Activated B cell treated with CpG ODN at 0.5 μM for 24 hours (primary cell): ENCODE data around the gene ACSL4. TPM values are rescaled to one million over a fixed set of nuclear protein-coding genes. Genes with fewer than 3 reads are reported as not detected.

Experiments used
- ATAC-seq: fragments of 200-7000 bp; cut with Tn5 transposase; one replicate; pipeline ENCODE4 v1.10.0; 2021; ENCODE audit warnings: low read depth, mild to moderate bottlenecking, moderate library complexity
- CTCF ChIA-PET: fragments of 350-600 bp; sonication (Branson Sonifier 250); formaldehyde crosslinking; loops from one replicate; lab custom pipeline; 2021; ENCODE audit warnings: antibody characterized with exemption; lab: Charles Lee
- POLR2A ChIA-PET: fragments of 350-600 bp; sonication (Branson Sonifier 250); formaldehyde crosslinking; loops from one replicate; lab custom pipeline; 2021; ENCODE audit warnings: antibody characterized with exemption; lab: Charles Lee
- DNase-seq: peaks from one replicate; pipeline ENCODE4 v3.0.0; 2022
- H3K27ac Mint-ChIP-seq: one replicate; pipeline ENCODE4 v1.8.0; 2020; ENCODE audit warnings: mixed read lengths
- H3K27me3 Mint-ChIP-seq: one replicate; pipeline ENCODE4 v1.8.0; 2021; ENCODE audit warnings: mixed read lengths
- H3K36me3 Mint-ChIP-seq: one replicate; pipeline ENCODE4 v1.8.0; 2021; ENCODE audit warnings: low read depth, mixed read lengths
- H3K4me1 Mint-ChIP-seq: one replicate; pipeline ENCODE4 v1.8.0; 2021; ENCODE audit warnings: mixed read lengths
- H3K4me3 Mint-ChIP-seq: one replicate; pipeline ENCODE4 v1.8.0; 2020; ENCODE audit warnings: mild to moderate bottlenecking, mixed read lengths
- H3K9me3 Mint-ChIP-seq: one replicate; pipeline ENCODE4 v1.8.0; 2020; ENCODE audit warnings: mixed read lengths
- CTCF ChIP-seq: fragments of 200-600 bp; IDR thresholded peaks from one replicate; pipeline ENCODE4 v1.8.0; 2022; ENCODE audit warnings: antibody characterized with exemption, mild to moderate bottlenecking
- intact Hi-C: fragments of 100-400 bp; cut with micrococcal nuclease; formaldehyde crosslinking; loops from one replicate; pipeline ENCODE4 v1.15.1; 2024
- total RNA-seq: library from RNA; stranded (reverse); gene quantifications from 2 replicates; pipeline ENCODE4 v1.2.3, GENCODE V29; 2022

ACSL4 gene
- total RNA-seq, 1 donor from 2014 or later: 55.2 TPM

- ChIA-PET CTCF (interaction anchor here (0.6 to 1.9 kb wide), 3 partner anchors 8 to 138 kb away, joined by 3 to 9 read pairs (median 3); no protein-coding TSS in a partner anchor), POLR2A (interaction anchor here (0.5 to 0.8 kb wide), 2 partner anchors 8 to 13 kb away, joined by 3 read pairs; no protein-coding TSS in a partner anchor)
- intact Hi-C loops: no loop called here
- TF ChIP-seq CTCF: no peak
- H3K36me3 Mint-ChIP-seq: peaks cover 6% of the 10 kb centered on the region
- peak overlapping the region; percentile 18 for H3K27ac Mint-ChIP-seq
- H3K4me3 Mint-ChIP-seq: no peak overlapping the region
- H3K9me3 Mint-ChIP-seq: no peaks in the 10 kb centered on the region
- H3K27me3 Mint-ChIP-seq: no peaks in the 10 kb centered on the region
- H3K4me1 Mint-ChIP-seq: peaks cover 41% of the 10 kb centered on the region
- DNase-seq: no peak
- ATAC-seq: no peak
These were observed 13.8 kb downstream of the ACSL4 start for GRCh38 chrX:109719264-109719663.

GRCh38 chrX:109716431-109717028 is 16.5 kb downstream of the ACSL4 start:
- Mint-ChIP-seq H3K4me1 (peaks cover 34% of the 10 kb centered on the region), H3K4me3 (no peak overlapping the region), H3K36me3 (peaks cover 8% of the 10 kb centered on the region), H3K27ac (no peak overlapping the region), H3K9me3 (no peaks in the 10 kb centered on the region), H3K27me3 (no peaks in the 10 kb centered on the region)
- TF ChIP-seq CTCF: no peak
- intact Hi-C loops: no loop called here
- no peak for DNase-seq
- no peak for ATAC-seq
- ChIA-PET CTCF (interaction anchor here (1.3 to 5.9 kb wide), 2 partner anchors 141 to 175 kb away, joined by 3 to 112 read pairs; no protein-coding TSS in a partner anchor), POLR2A (no interaction called here)

GRCh38 chrX:109714340-109714958 is 18.6 kb downstream of the ACSL4 start:
- Mint-ChIP-seq H3K4me3 (no peak overlapping the region), H3K27me3 (no peaks in the 10 kb centered on the region), H3K4me1 (peaks cover 30% of the 10 kb centered on the region), H3K36me3 (peaks cover 8% of the 10 kb centered on the region), H3K27ac (no peak overlapping the region), H3K9me3 (no peaks in the 10 kb centered on the region)
- intact Hi-C loops: no loop called here
- no peak for DNase-seq
- no peak for TF ChIP-seq CTCF
- ChIA-PET CTCF (interaction anchor here (2.3 to 5.9 kb wide), 3 partner anchors 143 to 433 kb away, joined by 18 to 112 read pairs (median 54); no protein-coding TSS in a partner anchor), POLR2A (no interaction called here)
- no peak for ATAC-seq

- H3K27ac Mint-ChIP-seq: no peak overlapping the region
- H3K36me3 Mint-ChIP-seq: peaks cover 5% of the 10 kb centered on the region
- H3K27me3 Mint-ChIP-seq: no peaks in the 10 kb centered on the region
- no peak overlapping the region for H3K4me3 Mint-ChIP-seq
- ChIA-PET CTCF (interaction anchor here (1.0 to 4.8 kb wide), 3 partner anchors 147 to 179 kb away, joined by 5 to 54 read pairs (median 12); no protein-coding TSS in a partner anchor), POLR2A (no interaction called here)
- no peak for TF ChIP-seq CTCF
- no peak for DNase-seq
- intact Hi-C loops: no loop called here
- H3K9me3 Mint-ChIP-seq: no peaks in the 10 kb centered on the region
- peaks cover 46% of the 10 kb centered on the region for H3K4me1 Mint-ChIP-seq
- ATAC-seq: no peak
These were observed 22.9 kb downstream of the ACSL4 start for GRCh38 chrX:109710181-109710580.

DNA sequence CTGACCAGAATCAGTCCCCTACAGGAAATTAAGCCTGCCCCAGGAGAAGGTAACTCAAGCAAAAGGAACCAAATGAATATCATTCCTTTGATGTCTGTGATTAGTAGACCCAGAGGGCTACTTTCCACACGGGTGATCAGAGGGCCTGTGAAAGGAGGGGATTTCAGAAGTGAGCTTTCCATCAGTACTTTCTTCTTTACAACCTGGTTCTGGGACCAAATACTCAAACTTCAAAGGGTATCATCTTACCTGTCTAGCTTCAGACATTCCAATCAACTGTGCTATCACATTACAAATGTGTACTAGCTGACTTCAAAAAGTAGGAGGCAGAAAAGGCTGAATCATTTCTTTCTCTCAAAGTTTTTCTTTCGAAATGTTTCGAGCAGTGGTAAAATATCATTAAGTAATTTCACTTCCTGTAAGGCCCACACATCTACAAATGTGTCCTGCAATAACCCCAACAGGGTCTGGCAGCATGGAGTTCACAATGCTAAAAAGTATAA is 23.9 kb downstream of the ACSL4 start:
- ChIA-PET POLR2A (no interaction called here), CTCF (interaction anchor here (1.0 to 1.8 kb wide), 3 partner anchors 50 to 223 kb away, joined by 3 to 12 read pairs (median 5); no protein-coding TSS in a partner anchor)
- peaks cover 7% of the 10 kb centered on the region for H3K36me3 Mint-ChIP-seq
- intact Hi-C loops: loop anchor here (1.0 to 10.0 kb wide), 5 partner anchors 24 to 296 kb away; partner anchors contain the start of genes ACSL4, GUCY2F, NXT2 and TMEM164
- H3K27ac Mint-ChIP-seq: peak overlapping the region; percentile 67
- DNase-seq (no peak), ATAC-seq (peak; percentile 69)
- TF ChIP-seq CTCF: no peak
- H3K4me3 Mint-ChIP-seq: peak overlapping the region; percentile 60
- H3K4me1 Mint-ChIP-seq: peaks cover 55% of the 10 kb centered on the region
- H3K27me3 Mint-ChIP-seq: no peaks in the 10 kb centered on the region
- no peaks in the 10 kb centered on the region for H3K9me3 Mint-ChIP-seq
